Stomach (tissue), 19 donors: ENCODE measurements around the gene MCL1. TPM values are rescaled to one million over a fixed set of nuclear protein-coding genes. Genes with fewer than 3 reads are reported as not detected.
"Not testable (repeated sequence)": the region's sequence is repeated elsewhere in the genome, so short reads cannot be mapped to it uniquely, and the experiment has no call there.

Source experiments
- DNase-seq, 2 donors: peaks; one replicate each; pipeline versions ENCODE4 v3.0.0 to v3.0.0-alpha.2; 2013 to 2019
- H3K27ac ChIP-seq, 5 donors: fragments of 200-600 bp in 4 of 5; sonication (generic) in 4 of 5; one replicate each; pipeline ENCODE4 v1.5.1; 2013 to 2019; ENCODE audit warnings: mild to moderate bottlenecking in 1 of 5, moderate library complexity in 1 of 5
- H3K27me3 ChIP-seq, 3 donors: fragments of 200-600 bp; sonication (generic); one replicate each; pipeline ENCODE4 v1.5.1; 2017 to 2019; ENCODE audit warnings: mixed run types in 1 of 3
- H3K36me3 ChIP-seq, 4 donors: fragments of 200-600 bp; sonication (generic); 1 replicate in 3 of 4; 2 replicates in 1 of 4; pipeline ENCODE4 v1.5.1; 2016 to 2019
- H3K4me1 ChIP-seq, 4 donors: fragments of 200-600 bp; sonication (generic); one replicate each; pipeline ENCODE4 v1.5.1; 2016 to 2019
- H3K4me3 ChIP-seq, 4 donors: fragments of 200-600 bp; sonication (generic) in 3 of 4; one replicate each; pipeline ENCODE4 v1.5.1; 2016 to 2019; ENCODE audit warnings: mild to moderate bottlenecking in 1 of 4
- H3K9me3 ChIP-seq, 4 donors: fragments of 200-600 bp; sonication (generic); one replicate each; pipeline ENCODE4 v1.5.1; 2016 to 2019
- CTCF ChIP-seq, 7 experiments: fragments of 450-650 bp in 4 of 7; fragments of 200-600 bp in 3 of 7; sonication (generic) in 3 of 7; IDR thresholded peaks; one replicate each; pipeline ENCODE4 v1.5.1; 2016 to 2019; ENCODE audit warnings: antibody characterized with exemption in 7 of 7, control low read depth in 2 of 7, mild to moderate bottlenecking in 1 of 7
- EP300 ChIP-seq: sonication (generic); formaldehyde crosslinking; IDR thresholded peaks from one replicate; pipeline ENCODE4 v1.6.1; 2017; ENCODE audit warnings: antibody characterized with exemption
- POLR2A ChIP-seq, 4 donors: fragments of 450-650 bp; IDR thresholded peaks; one replicate each; pipeline ENCODE4 v1.6.1; 2016; ENCODE audit warnings: antibody characterized with exemption in 4 of 4, control low read depth in 2 of 4, mild to moderate bottlenecking in 1 of 4, moderate library complexity in 1 of 4
- POLR2AphosphoS5 ChIP-seq, 3 donors: sonication (generic); formaldehyde crosslinking; IDR thresholded peaks; one replicate each; pipeline ENCODE4 v1.6.1; 2016; ENCODE audit warnings: antibody characterized with exemption in 3 of 3
- WGBS, 5 donors: extraction: QIAGEN DNeasy Blood & Tissue Kit in 3 of 5; methylation state at CpG; one replicate each; pipeline versions ENCODE4 v1.1.5 to v1.1.7; 2013 to 2018; 5-methylcytosine and 5-hydroxymethylcytosine counted together
- intact Hi-C: fragments of 100-400 bp; cut with DNase I; formaldehyde crosslinking; loops from one replicate; pipeline ENCODE4 v1.15.1; 2023; ENCODE audit warnings: low total_unique reads
- long read RNA-seq, 10 donors: transcript quantifications; one replicate each; lab custom pipeline, GENCODE V29; 2026
- polyA plus RNA-seq, 3 donors: library from polyadenylated mRNA; stranded (reverse); fragments of 200-250 nt; gene quantifications; one replicate each; pipeline ENCODE4 v1.2.3, GENCODE V29; 2013
- total RNA-seq, 5 donors: library from RNA; depleted of rRNA; stranded (reverse); fragments of >200 nt; gene quantifications; one replicate each; pipeline versions ENCODE4 v1.1.0 to v1.2.3, GENCODE V29; 2014 to 2016
- donor health status: healthy with polysubstance abuse.
- donor health status: Bipolar disorder and iron deficiency.
- donor health status: healthy.

MCL1 gene
- total RNA-seq (100 to 1,000 TPM in 4 of 5 donors, 10 to 100 TPM in 1; 87.5 to 330 (median 142) TPM), polyA plus RNA-seq (100 to 1,000 TPM in 2 of 3 donors, 10 to 100 TPM in 1; 77.7 to 127 (median 115) TPM)
- long read RNA-seq, donor 1, partial matches to known transcripts: 0 of 4 reads
- long read RNA-seq, donor 1, other reads (novel, unspliced or antisense): 0 of 4 reads
- long read RNA-seq, donor 2, transcript MCL1-202 (3 exons, 3,932 nt): major isoform, 6 of 6 reads
- long read RNA-seq, donor 2, partial matches to known transcripts: 0 of 6 reads
- long read RNA-seq, donor 2, other reads (novel, unspliced or antisense): 0 of 6 reads
- long read RNA-seq, donor 3, transcript MCL1-202 (3 exons, 3,932 nt): major isoform, 15 of 18 reads
- long read RNA-seq, donor 3, partial matches to known transcripts: 0 of 18 reads
- long read RNA-seq, donor 3, other reads (novel, unspliced or antisense): 0 of 18 reads
- long read RNA-seq, donor 4, partial matches to known transcripts: 0 of 1 reads
- long read RNA-seq, donor 4, other reads (novel, unspliced or antisense): 0 of 1 reads
- long read RNA-seq, donor 5, transcript MCL1-202 (3 exons, 3,932 nt): major isoform, 23 of 28 reads
- long read RNA-seq, donor 5, partial matches to known transcripts: 0 of 28 reads
- long read RNA-seq, donor 5, other reads (novel, unspliced or antisense): 0 of 28 reads
- long read RNA-seq, donor 6: 0 reads
- long read RNA-seq, donor 7, transcript MCL1-202 (3 exons, 3,932 nt): major isoform, 14 of 18 reads
- long read RNA-seq, donor 7, partial matches to known transcripts: 0 of 18 reads
- long read RNA-seq, donor 7, other reads (novel, unspliced or antisense): 0 of 18 reads
- long read RNA-seq, donor 8, transcript MCL1-202 (3 exons, 3,932 nt): major isoform, 28 of 43 reads
- long read RNA-seq, donor 8, partial matches to known transcripts: 12 of 43 reads
- long read RNA-seq, donor 8, other reads (novel, unspliced or antisense): 0 of 43 reads
- long read RNA-seq, donor 9, transcript MCL1-202 (3 exons, 3,932 nt): major isoform, 8 of 12 reads
- long read RNA-seq, donor 9, partial matches to known transcripts: 0 of 12 reads
- long read RNA-seq, donor 9, other reads (novel, unspliced or antisense): 0 of 12 reads
- long read RNA-seq, donor 10, transcript MCL1-202 (3 exons, 3,932 nt): major isoform, 10 of 13 reads
- long read RNA-seq, donor 10, partial matches to known transcripts: 0 of 13 reads
- long read RNA-seq, donor 10, other reads (novel, unspliced or antisense): 0 of 13 reads

- H3K27ac ChIP-seq: peak within 1 kb of the TSS; percentile 94 to 100 (median 100)
- TF ChIP-seq POLR2A (IDR thresholded peaks at IDR 0.05): peak in 2 of 4 donors; percentile 83 to 97
- TF ChIP-seq CTCF (IDR thresholded peaks at IDR 0.05): peak in 2 of 7 experiments; percentile 17 to 29
- TF ChIP-seq EP300: no peak
- peak; percentile 93 to 100 (median 99) for TF ChIP-seq POLR2AphosphoS5 (IDR thresholded peaks at IDR 0.05)
- peaks cover 33 to 37% (median 35%) of the 10 kb centered on the region in 4 donors for H3K36me3 ChIP-seq
- H3K27me3 ChIP-seq: no peaks in the 10 kb centered on the region
- H3K4me3 ChIP-seq: peak within 1 kb of the TSS; percentile 74 to 99 (median 88)
- no peaks in the 10 kb centered on the region for H3K9me3 ChIP-seq
- intact Hi-C loops: no loop called here
- DNase-seq: peak; percentile 95 to 98
- peaks cover 22 to 43% (median 25%) of the 10 kb centered on the region in 4 donors for H3K4me1 ChIP-seq
- 0 to 1% (median 0%) methylated on average over 28 to 94 of the region's 94 CpGs for WGBS, 5 donors
Observed at GRCh38 chr1:150579110-150579944, at the start of gene MCL1. MCL1 (minus strand) TSS chr1:150579610; CDS start chr1:150579530, 80 bp downstream.

- Histone ChIP-seq H3K4me1 (peaks cover 11 to 61% (median 40%) of the 10 kb centered on the region in 4 donors), H3K27me3 (no peaks in the 10 kb centered on the region), H3K27ac (peak overlapping the region; percentile 96 to 99 (median 98)), H3K4me3 (peak overlapping the region; percentile 64 to 76 (median 71)), H3K9me3 (no peaks in the 10 kb centered on the region), H3K36me3 (peaks cover 30 to 41% (median 38%) of the 10 kb centered on the region in 4 donors)
- intact Hi-C loops: loop anchor here (10.0 kb wide), 1 partner anchor 74 kb away; no protein-coding TSS in a partner anchor
- TF ChIP-seq CTCF (IDR thresholded peaks at IDR 0.05) (no peak), POLR2A (IDR thresholded peaks at IDR 0.05) (no peak), POLR2AphosphoS5 (IDR thresholded peaks at IDR 0.05) (no peak)
- WGBS, 5 donors: 0 to 3% (median 1%) methylated on average over 9 of the region's 9 CpGs
- DNase-seq: no peak
Observed at GRCh38 chr1:150628766-150629114, 49.3 kb upstream of the MCL1 start.

GRCh38 chr1:150627826-150628410 lies 48.5 kb upstream of the MCL1 start:
- 60 to 71% (median 63%) methylated on average over 5 of the region's 5 CpGs for WGBS, 5 donors
- peak overlapping the region; percentile 64 to 76 (median 71) for H3K4me3 ChIP-seq
- H3K36me3 ChIP-seq: peaks cover 38 to 49% (median 47%) of the 10 kb centered on the region in 4 donors
- TF ChIP-seq EP300 (no peak), POLR2AphosphoS5 (IDR thresholded peaks at IDR 0.05) (no peak)
- no peaks in the 10 kb centered on the region for H3K9me3 ChIP-seq
- H3K4me1 ChIP-seq: peaks cover 14 to 67% (median 45%) of the 10 kb centered on the region in 4 donors
- peak overlapping the region in 4 of 5 donors; percentile 97 to 99 (median 98) for H3K27ac ChIP-seq
- intact Hi-C loops: loop anchor here (10.0 kb wide), 1 partner anchor 73 kb away; no protein-coding TSS in a partner anchor
- DNase-seq: no peak
- no peaks in the 10 kb centered on the region for H3K27me3 ChIP-seq

GRCh38 chr1:150626150-150626549 lies 46.7 kb upstream of the MCL1 start:
- WGBS, 5 donors: 85 to 93% (median 90%) methylated on average over 2 of the region's 2 CpGs
- no peak for TF ChIP-seq POLR2A (IDR thresholded peaks at IDR 0.05)
- H3K27me3 ChIP-seq: no peaks in the 10 kb centered on the region
- no peaks in the 10 kb centered on the region for H3K9me3 ChIP-seq
- H3K27ac ChIP-seq: no peak overlapping the region
- DNase-seq: no peak
- peaks cover 44 to 63% (median 60%) of the 10 kb centered on the region in 4 donors for H3K36me3 ChIP-seq
- intact Hi-C loops: loop anchor here (10.0 kb wide), 1 partner anchor 71 kb away; no protein-coding TSS in a partner anchor
- H3K4me3 ChIP-seq: no peak overlapping the region
- peaks cover 20 to 85% (median 62%) of the 10 kb centered on the region in 4 donors for H3K4me1 ChIP-seq

- intact Hi-C loops: loop anchor here (10.0 kb wide), 1 partner anchor 70 kb away; no protein-coding TSS in a partner anchor
- WGBS, 5 donors: 57 to 76% (median 70%) methylated on average over 1 of the region's 1 CpG
- DNase-seq, H3K27me3 ChIP-seq, H3K9me3 ChIP-seq, H3K4me3 ChIP-seq: not testable (repeated sequence)
- H3K4me1 ChIP-seq: peaks cover 32 to 89% (median 68%) of the 10 kb centered on the region in 4 donors
- peak overlapping the region in 2 of 5 donors; percentile 8 to 32 for H3K27ac ChIP-seq
- H3K36me3 ChIP-seq: peaks cover 53 to 71% (median 66%) of the 10 kb centered on the region in 4 donors
Observed at GRCh38 chr1:150624546-150624945, 45.1 kb upstream of the MCL1 start.

- not testable (repeated sequence) for H3K9me3 ChIP-seq, H3K4me3 ChIP-seq, DNase-seq, H3K27me3 ChIP-seq
- intact Hi-C loops: loop anchor here (10.0 kb wide), 1 partner anchor 69 kb away; no protein-coding TSS in a partner anchor
- Histone ChIP-seq H3K4me1 (peaks cover 34 to 93% (median 70%) of the 10 kb centered on the region in 4 donors), H3K27ac (peak overlapping the region in 2 of 5 donors; percentile 8 to 32), H3K36me3 (peaks cover 53 to 75% (median 68%) of the 10 kb centered on the region in 4 donors)
- whole genome bisulfite sequencing, 5 donors: 92 to 100% (median 100%) methylated on average over 1 of the region's 1 CpG
Observed at GRCh38 chr1:150624134-150624533, 44.7 kb upstream of the MCL1 start.
